ENCODE results near the gene PREX1. TPM values are rescaled to one million over a fixed set of nuclear protein-coding genes. Genes with fewer than 3 reads are reported as not detected.

The PREX1 gene
- total RNA-seq, 4 donors from 2014 or later: 29.7 to 56.3 (median 46.6) TPM

GRCh38 chr20:48656661-48657211, 171.1 kb downstream of the PREX1 start:
- no peak for TF ChIP-seq CTCF (IDR thresholded peaks at IDR 0.05; ENCODE audit: low read depth)

- TF ChIP-seq CTCF (IDR thresholded peaks at IDR 0.05; ENCODE audit: low read depth): no peak
Measured at GRCh38 chr20:48656137-48656536, 171.7 kb downstream of the PREX1 start.

GRCh38 chr20:48653706-48654051, 174.1 kb downstream of the PREX1 start:
- no peak for TF ChIP-seq CTCF (IDR thresholded peaks at IDR 0.05; ENCODE audit: low read depth)

- no peak for TF ChIP-seq CTCF (IDR thresholded peaks at IDR 0.05; ENCODE audit: low read depth)
Measured at GRCh38 chr20:48652961-48653705, 174.7 kb downstream of the PREX1 start.

GRCh38 chr20:48651960-48652359, 175.8 kb downstream of the PREX1 start:
- TF ChIP-seq CTCF (IDR thresholded peaks at IDR 0.05; ENCODE audit: low read depth): no peak

GRCh38 chr20:48651271-48651670, 176.5 kb downstream of the PREX1 start:
- TF ChIP-seq CTCF (IDR thresholded peaks at IDR 0.05; ENCODE audit: low read depth): no peak

- TF ChIP-seq CTCF (IDR thresholded peaks at IDR 0.05; ENCODE audit: low read depth): no peak
Measured at GRCh38 chr20:48649868-48650267, 177.9 kb downstream of the PREX1 start.

Measured in subcutaneous adipose tissue (tissue), 4 donors.